Muscle of arm (tissue), 12 donors: ENCODE results near the gene KANSL3. TPM values are rescaled to one million over a fixed set of nuclear protein-coding genes. Genes with fewer than 3 reads are reported as not detected.

ENCODE experiments used
- DNase-seq: peaks from one replicate; pipeline ENCODE4 v3.0.0-alpha.2; 2013
- polyA plus RNA-seq, 12 donors: library from polyadenylated mRNA; unstranded; fragments of 120-200 nt; gene quantifications; one replicate each; pipeline ENCODE4 v1.2.1, GENCODE V29; 2013; ENCODE audit not compliant: insufficient read length in 12 of 12

The KANSL3 gene
- polyA plus RNA-seq, 12 donors: 27.3 to 40.5 (median 34.2) TPM; not detected in 1

DNA sequence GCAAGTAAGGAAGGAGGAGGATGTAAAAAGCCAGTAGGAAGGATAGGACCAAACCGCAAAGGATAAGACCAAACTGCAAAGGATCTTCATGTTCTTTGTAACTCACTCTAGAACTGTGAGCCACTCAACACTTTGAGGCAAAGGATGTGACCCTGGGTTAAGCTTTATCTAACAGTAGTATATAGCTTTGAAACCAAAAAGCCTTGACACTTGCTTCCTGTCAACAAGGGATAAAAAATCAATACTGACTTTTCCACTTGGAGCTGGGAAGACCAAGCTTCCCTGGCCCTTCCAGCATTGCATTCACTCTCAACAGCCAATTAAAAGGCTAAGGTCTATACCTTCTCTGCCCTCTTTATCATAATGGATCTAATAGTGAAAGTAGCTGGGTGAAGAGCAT is 22.0 kb downstream of the KANSL3 start:
- DNase-seq: no peak

DNA sequence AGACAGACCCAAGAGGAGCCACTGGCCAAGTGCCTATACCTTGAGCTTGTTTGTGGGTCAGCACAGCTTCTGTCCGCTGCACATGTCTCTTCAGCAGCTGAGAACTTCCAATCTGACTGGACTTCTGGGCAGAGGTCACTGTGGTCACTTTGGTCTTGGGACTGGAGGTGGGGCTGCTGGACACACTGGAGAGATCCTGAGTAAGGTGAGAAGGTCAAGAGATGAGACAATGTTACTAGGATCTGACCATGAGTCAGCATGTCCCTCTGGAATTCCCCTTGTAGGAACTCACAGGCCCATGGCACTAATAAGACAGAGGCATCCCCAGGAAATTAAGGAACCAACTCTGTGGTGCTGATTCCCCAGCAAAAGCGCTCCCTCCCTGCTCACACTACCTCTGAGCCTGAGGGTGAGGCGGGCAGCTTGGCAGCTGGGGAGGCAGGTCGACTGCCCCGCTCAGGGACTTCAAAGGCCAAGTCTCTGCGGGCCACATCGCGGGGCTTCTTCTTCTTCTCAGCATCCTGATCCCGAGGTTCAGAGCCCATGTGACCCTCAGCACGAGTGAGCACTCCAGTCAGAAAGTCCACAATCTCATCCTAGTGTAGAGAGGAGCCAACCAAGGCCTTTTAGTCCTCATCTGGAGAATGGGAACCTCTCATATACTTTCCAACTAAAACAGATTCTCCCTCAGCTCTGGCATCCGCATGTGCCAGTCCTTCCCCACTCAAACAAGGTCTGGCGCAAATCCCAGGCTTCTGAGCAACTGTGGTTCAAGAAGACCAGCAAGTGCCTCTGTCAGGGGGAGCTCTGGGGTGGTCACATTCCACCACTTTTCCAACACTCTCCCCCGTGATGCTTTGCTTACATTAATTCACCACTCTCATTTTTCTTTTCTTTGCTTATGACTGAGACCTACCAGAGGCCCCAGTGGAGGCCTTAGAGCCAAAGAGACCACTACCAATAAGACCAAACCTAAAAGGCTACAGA is 29.4 kb downstream of the KANSL3 start:
- no peak for DNase-seq

DNA sequence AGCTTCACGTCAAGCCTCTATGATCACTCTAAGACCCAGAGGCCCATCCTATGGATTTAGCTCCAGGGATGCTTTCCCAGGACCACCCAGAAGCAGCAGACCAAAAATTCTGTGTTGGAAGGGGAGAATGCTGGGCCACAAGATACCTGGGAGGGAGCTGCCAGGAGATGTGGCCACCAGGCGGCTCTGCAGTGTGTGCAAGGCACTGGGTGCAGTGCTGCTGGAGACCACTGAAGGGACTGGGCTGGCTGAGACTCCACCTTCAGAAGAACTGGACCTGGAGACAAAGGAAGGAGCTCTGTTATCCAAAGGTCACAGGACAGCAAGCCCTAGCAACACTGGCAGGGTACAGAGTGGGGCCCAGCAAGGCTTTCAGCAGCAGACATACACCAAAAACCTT is 34.0 kb downstream of the KANSL3 start:
- DNase-seq: no peak

DNA sequence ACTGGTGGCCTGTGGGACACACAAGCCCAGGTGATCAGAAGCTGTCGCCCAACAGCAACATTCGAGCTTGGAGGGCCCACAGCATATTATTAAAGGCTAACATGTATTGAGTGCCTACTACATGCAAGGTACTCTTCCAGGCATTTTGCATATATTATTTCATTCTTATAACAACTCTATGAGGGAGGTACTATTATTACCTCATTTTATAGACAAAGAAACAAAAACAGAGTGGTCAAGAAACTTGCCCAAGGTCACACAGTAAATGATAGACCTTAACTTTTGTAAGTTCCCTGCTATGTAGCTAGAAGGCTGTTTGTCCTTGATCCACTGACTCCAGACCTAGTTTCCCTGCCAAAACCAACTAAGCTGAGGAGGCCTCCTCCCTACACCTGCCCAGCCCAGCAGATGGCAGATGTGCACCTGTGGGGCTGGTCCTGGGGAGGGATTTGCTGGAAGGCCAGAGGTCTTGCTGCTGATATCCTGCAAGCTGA is 35.7 kb downstream of the KANSL3 start:
- no peak for DNase-seq

- no peak for DNase-seq
Observed at GRCh38 chr2:96601382-96602292, 36.5 kb downstream of the KANSL3 start.

DNA sequence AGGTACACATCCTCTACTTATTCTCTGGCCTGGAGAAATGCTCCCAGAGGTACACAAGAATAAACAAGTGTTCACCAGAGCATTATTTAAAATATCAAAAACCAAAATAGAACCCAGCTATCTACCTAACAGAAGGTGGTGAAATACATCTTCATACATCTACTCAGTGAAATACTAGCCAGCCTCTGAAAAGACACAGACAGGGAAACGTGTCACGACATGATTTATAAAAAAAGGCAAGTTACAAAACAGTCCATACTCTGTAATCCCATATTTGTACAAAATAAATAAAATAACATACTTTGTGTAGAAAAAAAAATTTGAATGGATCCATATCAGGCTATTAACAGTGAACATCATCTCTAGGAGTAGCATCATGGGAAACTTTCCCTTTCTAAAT is 38.2 kb downstream of the KANSL3 start:
- no peak for DNase-seq

DNA sequence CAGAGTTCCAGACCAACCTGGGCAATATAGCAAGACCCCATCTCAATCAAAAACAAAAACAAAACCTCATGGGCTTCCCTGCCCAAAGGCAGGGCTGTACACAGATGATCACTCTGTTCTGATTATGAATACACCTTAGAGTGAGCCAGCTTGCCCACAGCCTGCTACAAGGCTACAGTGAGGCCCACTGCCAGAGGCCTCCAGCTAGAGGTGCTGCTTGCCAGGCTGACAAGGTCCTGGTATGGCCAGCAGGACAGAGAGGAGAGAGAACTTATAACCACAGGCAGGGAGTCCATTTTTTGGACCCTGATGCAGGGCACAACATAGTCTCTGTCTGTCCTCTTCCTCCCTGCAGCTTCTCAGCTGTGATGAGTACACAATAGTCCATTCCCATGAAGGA is 41.5 kb downstream of the KANSL3 start:
- no peak for DNase-seq

GRCh38 chr2:96594691-96595152 is 43.4 kb downstream of the KANSL3 start:
- DNase-seq: no peak

- DNase-seq: no peak
Observed at GRCh38 chr2:96594282-96594681, 43.8 kb downstream of the KANSL3 start.

DNA sequence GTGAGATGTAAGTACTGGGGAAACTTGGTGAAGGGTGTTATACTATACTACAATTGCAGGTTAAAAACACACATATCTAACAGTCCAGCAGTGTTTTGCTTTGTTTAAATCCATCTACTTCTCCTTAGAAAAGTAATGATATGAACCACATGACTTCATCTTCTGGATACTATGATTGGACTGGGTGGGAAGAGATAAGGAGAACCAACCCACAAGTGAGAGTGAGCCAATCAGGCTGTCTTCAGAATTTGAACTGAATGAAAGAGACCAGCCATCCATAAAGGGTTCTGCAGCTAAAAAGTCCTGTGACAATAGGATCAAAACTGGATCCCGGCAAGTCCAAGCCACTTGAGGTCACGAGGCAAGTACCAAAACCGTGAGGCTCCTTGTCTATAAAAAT is 46.6 kb downstream of the KANSL3 start:
- no peak for DNase-seq

GRCh38 chr2:96591054-96591453 is 47.1 kb downstream of the KANSL3 start:
- no peak for DNase-seq

- no peak for DNase-seq
Observed at GRCh38 chr2:96587843-96588242, 50.3 kb downstream of the KANSL3 start.

DNA sequence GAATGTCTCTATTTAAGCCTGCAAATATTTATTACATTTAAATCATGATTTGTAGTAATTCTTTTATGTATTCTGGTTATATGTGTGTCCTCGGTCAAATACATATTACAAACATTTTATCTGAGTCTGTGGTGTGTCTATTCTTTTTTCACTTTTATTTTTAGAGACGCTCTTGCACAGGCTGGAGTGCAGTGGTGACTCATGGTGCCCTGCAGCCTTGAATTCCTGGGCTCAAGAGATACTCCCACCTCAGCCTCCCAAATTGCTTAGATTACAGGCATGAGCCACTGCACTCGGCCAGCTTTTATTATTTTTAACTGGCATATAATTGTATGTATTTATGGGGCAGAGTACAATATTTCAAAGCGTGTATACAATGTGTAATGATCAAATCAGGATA is 54.1 kb downstream of the KANSL3 start:
- DNase-seq: no peak

DNA sequence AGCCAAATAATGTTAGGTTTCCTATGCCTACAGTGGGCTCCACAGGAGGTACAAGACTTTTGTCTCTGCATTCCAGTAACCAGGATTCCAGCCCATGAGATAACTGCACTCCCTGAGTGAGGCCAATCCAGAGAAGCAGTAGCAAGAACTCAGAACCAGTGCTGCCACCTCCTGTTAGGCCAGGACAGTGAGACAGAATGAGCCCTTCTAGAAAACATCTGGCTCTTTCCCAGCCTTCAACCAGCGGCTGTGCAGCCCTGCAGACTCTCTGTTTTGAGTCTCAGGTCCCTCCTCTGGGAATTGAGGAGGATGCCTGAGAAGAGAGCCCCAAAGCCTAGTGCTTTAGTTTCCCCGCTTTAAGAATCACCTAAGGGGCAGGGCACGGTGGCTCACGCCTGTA is 57.3 kb downstream of the KANSL3 start:
- peak; percentile 4 for DNase-seq

DNA sequence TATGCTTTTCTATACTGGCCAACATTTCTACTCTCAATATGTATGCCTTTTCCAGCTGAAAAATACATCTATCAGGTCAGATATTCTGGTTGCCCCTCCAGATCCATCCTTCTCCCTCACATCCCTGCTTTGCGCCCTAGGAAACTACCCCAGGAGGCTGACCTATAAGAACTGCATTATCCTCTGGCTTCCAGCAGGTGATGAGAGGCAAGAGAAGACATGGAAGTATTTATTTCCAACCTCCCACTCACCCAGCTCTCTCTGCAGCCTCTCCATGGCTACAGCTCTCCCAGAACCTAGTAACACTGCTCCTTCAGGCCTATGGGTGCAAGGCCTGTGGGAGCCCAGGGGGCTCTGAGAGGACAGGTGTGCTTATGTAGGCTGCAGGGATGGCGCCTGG is 58.7 kb downstream of the KANSL3 start:
- DNase-seq: no peak

GRCh38 chr2:96578731-96579130 is 59.4 kb downstream of the KANSL3 start:
- no peak for DNase-seq

- DNase-seq: no peak
Observed at GRCh38 chr2:96577501-96577900, 60.6 kb downstream of the KANSL3 start.

DNA sequence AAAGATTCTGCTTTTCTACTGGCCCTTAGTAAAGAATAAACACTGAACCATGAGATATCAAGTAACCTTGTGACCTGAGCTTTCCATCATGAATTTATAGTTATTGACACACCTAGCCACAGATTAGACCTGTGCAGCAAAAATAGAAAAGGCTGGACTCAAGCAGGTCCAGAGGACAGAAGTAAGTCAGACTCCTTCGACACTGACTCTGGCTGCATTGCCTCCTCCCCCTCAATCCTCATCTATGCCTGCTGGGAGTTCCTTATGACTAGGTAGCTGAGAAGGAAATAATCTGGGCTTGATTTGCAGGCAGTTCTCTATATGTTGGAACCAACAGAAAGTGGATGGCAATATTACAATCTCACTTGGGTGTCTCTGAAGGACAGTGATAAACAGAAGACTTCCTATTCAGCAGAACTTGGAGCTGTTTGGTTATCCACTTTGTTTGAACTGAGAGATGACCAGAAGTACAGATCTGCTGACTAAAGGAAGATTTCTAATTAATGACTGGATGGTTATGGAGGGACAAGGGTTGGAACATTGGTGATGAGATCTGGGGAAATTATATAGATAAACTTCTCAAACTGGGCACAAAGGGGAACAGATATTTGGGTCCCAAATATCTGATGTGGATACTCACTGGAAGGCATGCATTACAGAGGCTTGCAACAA is 62.2 kb downstream of the KANSL3 start:
- DNase-seq: no peak

DNA sequence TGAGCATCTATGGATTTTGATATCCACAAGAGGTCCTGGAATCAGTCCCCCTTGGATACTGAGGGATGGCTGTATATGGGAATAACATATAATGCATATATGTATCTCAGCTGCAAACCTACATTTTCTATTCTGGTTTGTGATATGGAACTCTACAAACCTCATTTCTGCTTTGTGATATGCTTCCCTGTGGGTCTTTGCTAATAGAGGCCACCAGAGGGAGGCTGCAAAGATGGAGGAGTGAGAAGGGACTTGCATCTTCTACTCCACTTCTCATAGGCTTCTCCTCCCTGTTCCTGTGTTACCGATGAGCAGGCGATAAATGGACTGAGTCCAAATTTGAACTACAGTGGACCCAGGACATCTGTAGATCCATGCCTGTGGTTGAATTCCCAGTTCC is 63.7 kb downstream of the KANSL3 start:
- no peak for DNase-seq

GRCh38 chr2:96568094-96568493 is 70.0 kb downstream of the KANSL3 start:
- no peak for DNase-seq

GRCh38 chr2:96565111-96565510 is 73.0 kb downstream of the KANSL3 start:
- DNase-seq: no peak

- DNase-seq: no peak
Observed at GRCh38 chr2:96564563-96564962, 73.5 kb downstream of the KANSL3 start.
